Fibroblast of upper back skin (primary cell): ENCODE data around the gene RSPH10B.
"Not testable (repeated sequence)": the region's sequence is repeated elsewhere in the genome, so short reads cannot be mapped to it uniquely, and the experiment has no call there.

ENCODE experiments used
- DNase-seq: peaks from one replicate; pipeline ENCODE4 v3.0.0-alpha.2; 2013

Gene RSPH10B

GRCh38 chr7:5926263-5926870 is 44.1 kb downstream of the RSPH10B start:
- not testable (repeated sequence) for DNase-seq

DNA sequence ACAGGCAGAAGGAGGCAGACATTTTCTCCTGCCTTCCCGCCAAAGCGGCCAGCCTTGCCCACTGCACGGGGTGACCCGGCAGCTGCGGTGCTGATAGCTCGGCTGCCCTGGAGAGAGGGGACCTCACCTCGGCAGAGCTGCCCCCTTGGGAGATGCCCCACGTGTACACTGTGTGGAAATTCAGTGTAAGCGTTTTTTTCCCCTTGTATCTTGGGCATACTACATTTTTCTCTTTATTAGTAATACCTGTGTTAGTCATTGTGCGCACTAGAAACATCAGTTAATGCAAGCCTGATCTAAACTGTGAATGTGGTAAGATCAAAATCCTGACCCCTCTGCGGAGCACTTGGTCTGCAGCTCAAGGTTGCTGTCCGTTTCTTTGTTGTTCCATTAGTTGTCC is 45.9 kb downstream of the RSPH10B start:
- DNase-seq, result not testable (repeated sequence)

DNA sequence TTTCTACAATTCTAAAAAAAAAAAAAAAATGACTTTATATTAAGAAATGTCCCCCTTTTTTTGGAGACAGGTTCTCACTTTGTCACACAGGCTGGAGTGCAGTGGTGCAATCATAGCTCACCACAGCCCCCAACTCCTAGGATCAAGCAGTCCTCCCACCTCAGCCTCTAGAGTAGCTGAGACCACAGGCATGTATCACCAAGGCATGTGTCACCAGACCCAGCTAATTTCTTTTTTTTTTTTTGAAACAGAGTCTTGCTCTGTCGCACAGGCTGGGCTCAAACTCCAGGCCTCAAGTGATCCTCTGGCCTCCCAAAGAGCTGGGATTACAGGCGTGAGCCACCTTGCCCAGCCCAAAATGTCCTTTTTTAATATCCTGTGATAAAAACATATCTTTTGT is 46.3 kb downstream of the RSPH10B start:
- not testable (repeated sequence) for DNase-seq

DNA sequence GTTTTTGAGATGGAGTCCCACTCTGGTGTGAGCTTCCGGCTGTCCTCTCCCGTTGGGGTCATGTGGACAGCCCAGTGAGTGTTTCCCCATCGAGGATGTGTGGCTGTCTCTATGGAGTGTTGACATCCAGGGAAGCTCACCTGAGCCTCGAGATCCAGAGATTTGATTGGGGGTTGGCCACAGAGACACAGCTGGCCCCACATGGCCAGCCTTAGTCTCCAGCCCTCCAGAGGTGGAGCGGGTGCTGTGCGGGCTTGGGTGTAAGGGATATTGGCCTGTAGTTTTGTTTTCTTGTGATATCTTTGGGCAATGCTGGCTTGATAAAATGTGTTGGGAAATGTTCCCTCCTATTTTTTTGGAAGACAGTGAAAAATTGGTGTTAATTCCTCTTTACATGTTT is 54.0 kb downstream of the RSPH10B start:
- not testable (repeated sequence) for DNase-seq

DNA sequence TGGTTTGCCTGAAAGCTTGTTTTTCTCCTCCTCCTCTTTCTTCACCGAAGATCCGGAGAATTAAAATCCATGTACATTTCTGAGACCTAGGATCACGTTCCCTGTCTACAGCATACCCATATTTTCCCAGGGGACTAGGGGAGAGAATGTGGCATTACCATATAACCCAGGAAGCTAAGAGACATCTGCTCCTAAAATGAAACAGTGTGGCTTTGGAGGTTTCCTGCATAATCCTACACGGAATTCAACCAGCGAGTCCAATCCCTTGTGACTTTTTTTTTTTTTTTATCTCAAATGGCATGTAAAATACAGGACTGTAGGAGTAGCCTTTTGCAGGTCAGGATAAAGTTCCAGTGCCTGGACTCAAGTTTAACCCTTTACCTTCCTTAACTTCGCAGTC is 61.7 kb downstream of the RSPH10B start:
- not testable (repeated sequence) for DNase-seq

DNA sequence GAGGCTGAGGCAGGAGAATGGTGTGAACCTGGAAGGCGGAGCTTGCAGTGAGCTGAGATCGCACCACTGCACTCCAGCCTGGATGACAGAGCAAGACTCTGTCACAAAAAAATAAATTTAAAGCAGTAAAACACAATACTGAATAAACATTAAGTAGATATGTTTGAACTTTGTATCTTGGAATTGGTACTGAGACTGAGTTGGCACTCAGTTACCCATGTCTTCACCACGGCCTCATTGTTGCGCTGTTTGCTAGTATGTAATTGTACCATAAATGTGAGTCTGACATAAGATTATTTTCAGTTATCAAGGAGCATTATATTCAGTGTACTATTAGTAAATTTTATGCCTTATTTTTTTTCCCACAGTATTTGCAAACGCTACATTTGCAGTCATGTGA is 65.8 kb downstream of the RSPH10B start:
- DNase-seq, result not testable (repeated sequence)

DNA sequence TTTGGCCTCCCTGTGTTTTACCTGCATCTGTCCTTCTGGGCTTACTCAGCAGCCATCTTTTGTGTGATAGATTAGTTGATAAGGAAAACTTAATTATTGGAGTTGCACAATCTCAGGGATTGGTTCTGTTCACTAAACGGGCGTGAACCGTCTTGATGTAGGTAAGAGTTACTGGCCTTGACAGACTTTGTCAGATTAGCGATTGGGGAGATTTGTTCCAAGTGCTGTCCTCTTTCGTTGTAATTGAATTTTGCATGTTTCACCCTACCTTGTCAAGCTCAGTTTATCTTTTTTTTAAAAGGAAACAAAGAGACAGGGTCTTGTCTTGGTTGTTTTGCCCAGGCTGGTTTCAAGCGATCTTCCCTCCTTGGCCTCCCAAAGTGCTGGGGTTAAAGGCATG is 67.5 kb downstream of the RSPH10B start:
- not testable (repeated sequence) for DNase-seq

DNA sequence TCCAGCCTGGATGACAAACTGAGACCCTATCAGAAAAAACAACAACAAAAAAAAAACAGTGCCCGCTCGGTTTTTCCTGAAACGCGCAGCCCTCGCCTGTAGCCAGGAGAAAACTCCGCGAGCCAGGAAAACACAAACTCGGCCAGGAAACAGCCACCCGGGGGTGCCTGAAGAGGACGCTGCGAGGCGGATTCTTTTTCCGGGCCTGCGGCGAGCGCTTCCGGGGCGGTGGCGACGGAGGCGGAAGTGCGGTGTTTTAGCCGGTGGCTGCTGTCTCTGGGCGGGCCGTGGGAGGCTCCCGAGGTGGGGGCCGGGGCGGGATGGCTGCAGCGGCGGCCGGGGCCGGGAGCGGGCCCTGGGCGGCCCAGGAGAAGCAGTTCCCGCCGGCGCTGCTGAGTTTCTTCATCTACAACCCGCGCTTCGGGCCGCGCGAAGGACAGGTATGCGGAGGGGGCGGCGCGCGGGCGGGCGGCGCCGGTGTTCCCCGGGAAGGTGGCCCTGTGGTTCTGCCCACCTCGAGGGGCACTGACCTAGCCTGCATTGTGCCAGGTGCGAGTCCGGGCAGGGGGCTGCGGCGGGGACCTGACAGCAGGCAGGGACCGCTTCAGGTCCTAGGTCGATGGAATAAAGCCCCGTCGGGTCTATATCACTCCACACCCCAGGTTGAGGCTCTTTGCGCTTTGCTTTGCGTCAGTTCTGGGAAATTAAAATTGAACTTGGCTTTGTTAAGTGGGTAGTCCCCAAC is 71.8 kb downstream of the RSPH10B start, which contains the start of gene CCZ1:
TSS of gene CCZ1 (plus strand) at position 254 of the 745 bp plus-strand sequence. CDS start at position 321, 67 bp downstream.
- DNase-seq, result peak; percentile 60

DNA sequence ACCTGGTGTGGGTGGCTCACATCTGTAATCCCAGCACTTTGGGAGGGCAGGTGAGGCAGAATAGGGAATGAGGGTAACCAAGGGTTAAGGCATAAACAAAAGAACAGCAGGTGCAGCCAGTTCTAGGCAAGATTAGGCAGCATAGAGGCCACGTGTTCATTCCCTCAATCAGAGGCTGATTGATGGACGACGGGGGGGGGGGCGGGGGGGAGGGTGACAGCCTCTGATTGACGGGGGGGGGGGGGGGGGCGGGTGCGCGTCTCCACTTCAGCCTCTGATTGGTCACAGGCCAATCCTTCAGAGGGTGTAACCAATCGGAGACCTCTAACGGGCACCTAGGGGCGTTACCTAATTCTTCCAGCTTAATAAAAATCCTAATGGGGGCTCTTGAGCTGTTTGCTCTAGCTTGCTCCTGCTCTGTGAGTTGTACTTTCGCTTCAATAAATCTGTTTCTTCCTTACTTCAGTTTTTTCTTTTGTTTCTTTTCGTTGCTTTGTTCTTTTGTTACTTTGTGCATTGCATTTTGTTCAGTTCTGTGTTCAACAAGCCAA is 73.0 kb downstream of the RSPH10B start:
- DNase-seq, result not testable (repeated sequence)

- DNase-seq, result no peak
These were observed 78.0 kb downstream of the RSPH10B start for GRCh38 chr7:5892498-5892897.

DNA sequence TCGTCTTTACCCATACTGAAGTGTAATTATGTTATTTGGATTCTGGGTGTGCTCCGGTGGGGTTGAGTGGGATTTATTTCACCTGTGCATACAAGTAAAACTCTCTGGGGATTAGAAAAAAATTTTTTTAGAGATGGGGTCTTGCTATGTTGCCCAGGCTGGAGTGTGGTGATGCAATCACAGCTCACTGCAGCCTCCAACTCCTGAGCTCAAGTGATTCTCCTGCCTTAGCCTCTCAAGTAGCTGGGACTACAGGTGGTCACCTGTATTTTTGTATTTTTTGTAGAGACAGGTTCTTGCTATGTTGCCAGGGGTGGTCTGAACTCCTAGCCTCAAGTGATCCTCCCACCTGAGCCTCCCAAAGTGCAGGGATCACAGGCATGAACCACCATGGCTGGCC is 80.2 kb downstream of the RSPH10B start:
- not testable (repeated sequence) for DNase-seq

GRCh38 chr7:5888021-5888420 is 82.5 kb downstream of the RSPH10B start:
- DNase-seq, result not testable (repeated sequence)

DNA sequence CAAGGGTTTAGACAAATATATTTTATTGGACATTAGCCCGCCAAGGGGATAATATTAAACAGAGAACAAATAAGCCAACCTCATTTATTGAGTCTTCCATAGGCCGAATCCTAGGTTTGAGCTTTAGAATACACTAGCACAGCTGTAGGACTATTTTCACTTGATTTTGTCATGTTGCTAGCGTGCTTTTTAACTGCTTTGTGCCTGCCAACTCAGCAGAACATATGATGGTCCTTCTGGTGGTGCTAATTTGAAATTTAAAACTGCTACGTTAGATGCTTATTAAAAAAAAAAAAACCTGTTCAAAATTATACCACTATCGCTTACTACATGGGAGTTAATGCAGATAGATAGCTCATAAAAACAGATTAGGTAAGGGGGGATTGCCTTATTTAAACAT is 86.1 kb downstream of the RSPH10B start:
- not testable (repeated sequence) for DNase-seq

DNA sequence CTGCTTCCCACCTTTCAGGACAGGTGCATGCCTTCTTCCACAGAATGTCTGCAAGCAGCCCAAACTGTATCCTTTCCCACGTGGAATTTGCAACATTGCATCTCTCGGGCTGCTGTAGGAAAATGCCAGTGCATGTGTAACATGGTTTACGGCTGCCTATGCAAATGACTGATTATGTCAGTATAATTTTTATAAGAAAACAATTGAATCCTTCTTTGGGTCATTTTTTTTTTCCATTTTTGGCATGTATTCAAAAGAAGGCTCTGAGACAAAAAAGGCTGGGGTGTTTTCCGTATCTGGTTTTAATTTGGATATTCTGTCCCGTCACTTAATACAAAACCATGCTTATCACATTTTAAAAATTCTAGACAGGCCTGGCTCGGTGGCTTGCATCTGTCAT is 90.4 kb downstream of the RSPH10B start:
- not testable (repeated sequence) for DNase-seq

GRCh38 chr7:5879591-5879990 is 90.9 kb downstream of the RSPH10B start:
- not testable (repeated sequence) for DNase-seq
